MCF 10A (cell line): ENCODE measurements around the gene LCE3C. TPM values are rescaled to one million over a fixed set of nuclear protein-coding genes. Genes with fewer than 3 reads are reported as not detected.
"Not testable (repeated sequence)": the region's sequence is repeated elsewhere in the genome, so short reads cannot be mapped to it uniquely, and the experiment has no call there.

ENCODE experiments used
- BruUV-seq: library from RNA; stranded (reverse); fragments of 400-500 nt; replicated peaks from 2 replicates; lab custom pipeline; 2021; lab: Mats Ljungman, UMichigan
- CTCF ChIA-PET: fragments of 300-600 bp; sonication (Branson Sonifier 250); formaldehyde crosslinking; extraction: SDS; loops from one replicate; lab custom pipeline; 2021; ENCODE audit warnings: antibody characterized with exemption, inconsistent platforms; lab: Yijun Ruan, JAX
- POLR2A ChIA-PET: fragments of 300-600, 350-650 bp; sonication (Branson Sonifier 250); formaldehyde crosslinking; extraction: SDS; loops from one replicate; lab custom pipeline; 2020; ENCODE audit warnings: antibody characterized with exemption, inconsistent platforms; lab: Yijun Ruan, JAX
- DNase-seq: peaks from one replicate; pipeline ENCODE4 v3.0.0-alpha.2; 2018; ENCODE audit not compliant: unreplicated experiment
- H3K27ac Mint-ChIP-seq: one replicate; pipeline ENCODE4 v1.8.0; 2022; ENCODE audit warnings: mild to moderate bottlenecking, low read depth, mixed read lengths; ENCODE audit not compliant: unreplicated experiment
- H3K27me3 Mint-ChIP-seq: one replicate; pipeline ENCODE4 v1.8.0; 2022; ENCODE audit warnings: mixed read lengths; ENCODE audit not compliant: insufficient read depth, unreplicated experiment
- H3K36me3 Mint-ChIP-seq: one replicate; pipeline ENCODE4 v1.8.0; 2022; ENCODE audit warnings: mild to moderate bottlenecking, moderate library complexity, mixed read lengths; ENCODE audit not compliant: insufficient read depth, unreplicated experiment
- H3K4me1 Mint-ChIP-seq: one replicate; pipeline ENCODE4 v1.8.0; 2022; ENCODE audit warnings: mixed read lengths; ENCODE audit not compliant: insufficient read depth, unreplicated experiment
- H3K4me3 Mint-ChIP-seq: one replicate; pipeline ENCODE4 v1.8.0; 2022; ENCODE audit warnings: mild to moderate bottlenecking, moderate library complexity, mixed read lengths; ENCODE audit not compliant: unreplicated experiment
- H3K9me3 Mint-ChIP-seq: one replicate; pipeline ENCODE4 v1.8.0; 2022; ENCODE audit warnings: mixed read lengths; ENCODE audit not compliant: unreplicated experiment
- CTCF ChIP-seq: fragments of 200-600 bp; IDR thresholded peaks from one replicate; pipeline ENCODE4 v1.8.0; 2022; ENCODE audit warnings: antibody characterized with exemption, mild to moderate bottlenecking; ENCODE audit not compliant: unreplicated experiment
- intact Hi-C: fragments of 100-400 bp; cut with micrococcal nuclease; formaldehyde crosslinking; loops from 2 replicates; pipeline ENCODE4 v1.14.1; 2022
- total RNA-seq: library from RNA; stranded (reverse); gene quantifications from 2 replicates; pipeline ENCODE4 v1.2.3, GENCODE V29; 2022

Gene LCE3C
- total RNA-seq, 1 experiment from 2014 or later = not detected

- no peak for TF ChIP-seq CTCF
- no peak for DNase-seq
- Mint-ChIP-seq H3K4me3 (no peak overlapping the region), H3K36me3 (no peaks in the 10 kb centered on the region), H3K4me1 (peaks cover 12% of the 10 kb centered on the region), H3K9me3 (no peaks in the 10 kb centered on the region), H3K27me3 (no peaks in the 10 kb centered on the region), H3K27ac (no peak overlapping the region)
- BruUV-seq = no TSS peak
- intact Hi-C loops = no loop called here
- ChIA-PET POLR2A (interaction anchor here (1.0 kb wide), 1 partner anchor 41 kb away, joined by 3 read pairs; no protein-coding TSS in a partner anchor), CTCF (interaction anchor here (0.6 to 2.6 kb wide), 5 partner anchors 41 to 293 kb away, joined by 3 to 18 read pairs (median 3); partner anchors contain the start of gene LCE3A)
Measured at GRCh38 chr1:152577168-152577567, 22.9 kb upstream of the LCE3C start.

- DNase-seq, intact Hi-C loops, H3K4me3 Mint-ChIP-seq, H3K9me3 Mint-ChIP-seq, H3K27me3 Mint-ChIP-seq, H3K27ac Mint-ChIP-seq, H3K36me3 Mint-ChIP-seq, BruUV-seq: not testable (repeated sequence)
- peaks cover 12% of the 10 kb centered on the region for H3K4me1 Mint-ChIP-seq
- ChIA-PET POLR2A (interaction anchor here (0.6 to 1.1 kb wide), 4 partner anchors 55 to 911 kb away, joined by 3 to 4 read pairs (median 3); no protein-coding TSS in a partner anchor), CTCF (interaction anchor here (0.6 to 3.0 kb wide), 7 partner anchors 10 to 613 kb away, joined by 3 to 18 read pairs (median 4); partner anchors contain the start of gene LCE3A)
Measured at GRCh38 chr1:152579526-152579925, 20.5 kb upstream of the LCE3C start.

GRCh38 chr1:152580433-152580832 is 19.6 kb upstream of the LCE3C start, which contains the start of gene LCE3D:
LCE3D (minus strand) TSS chr1:152580516; CDS start chr1:152579936, 580 bp downstream.
- no peaks in the 10 kb centered on the region for H3K36me3 Mint-ChIP-seq
- ChIA-PET CTCF (interaction anchor here (3.0 kb wide), 1 partner anchor 38 kb away, joined by 7 read pairs; no protein-coding TSS in a partner anchor), POLR2A (no interaction called here)
- intact Hi-C loops = no loop called here
- no TSS peak for BruUV-seq
- peak; percentile 55 for DNase-seq
- no peak within 1 kb of the TSS for H3K27ac Mint-ChIP-seq
- peaks cover 12% of the 10 kb centered on the region for H3K4me1 Mint-ChIP-seq
- H3K4me3 Mint-ChIP-seq = no peak within 1 kb of the TSS
- TF ChIP-seq CTCF = no peak
- no peaks in the 10 kb centered on the region for H3K9me3 Mint-ChIP-seq
- H3K27me3 Mint-ChIP-seq = no peaks in the 10 kb centered on the region

GRCh38 chr1:152582647-152583046 is 17.4 kb upstream of the LCE3C start:
- peak; percentile 52 for DNase-seq
- no peak for TF ChIP-seq CTCF
- H3K4me1 Mint-ChIP-seq = peaks cover 12% of the 10 kb centered on the region
- H3K36me3 Mint-ChIP-seq = no peaks in the 10 kb centered on the region
- no peaks in the 10 kb centered on the region for H3K27me3 Mint-ChIP-seq
- H3K9me3 Mint-ChIP-seq = no peaks in the 10 kb centered on the region
- CTCF ChIA-PET = interaction anchor here (0.7 to 1.1 kb wide), 2 partner anchors 50 to 71 kb away, joined by 3 to 4 read pairs; no protein-coding TSS in a partner anchor
- POLR2A ChIA-PET = interaction anchor here (0.6 kb wide), 1 partner anchor 35 kb away, joined by 3 read pairs; no protein-coding TSS in a partner anchor
- no peak overlapping the region for H3K4me3 Mint-ChIP-seq
- no peak overlapping the region for H3K27ac Mint-ChIP-seq
- no TSS peak for BruUV-seq
- intact Hi-C loops = no loop called here
